C4-2B (cell line): Measurements from ENCODE around the gene GALM.
A peak's percentile ranks its signal among the peaks of the same experiment; 100 is the strongest.

Source experiments
- H3K27ac ChIP-seq: fragments of 450-650 bp; 2 replicates; pipeline ENCODE4 v1.5.1; 2017
- ZFX ChIP-seq: fragments of 450-650 bp; IDR thresholded peaks from 2 replicates; pipeline ENCODE4 v1.6.1; 2017
- TF ChIP-seq, protein P1 (sequence below): fragments of 450-650 bp; conservative IDR thresholded peaks from 2 replicates; pipeline ENCODE4 v1.5.1; 2017; ENCODE audit warnings: mild to moderate bottlenecking

The GALM gene

GRCh38 chr2:38775921-38776225 is 110.0 kb downstream of the GALM start:
- TF ChIP-seq ZFX: no peak
- TF ChIP-seq, protein P1, sequence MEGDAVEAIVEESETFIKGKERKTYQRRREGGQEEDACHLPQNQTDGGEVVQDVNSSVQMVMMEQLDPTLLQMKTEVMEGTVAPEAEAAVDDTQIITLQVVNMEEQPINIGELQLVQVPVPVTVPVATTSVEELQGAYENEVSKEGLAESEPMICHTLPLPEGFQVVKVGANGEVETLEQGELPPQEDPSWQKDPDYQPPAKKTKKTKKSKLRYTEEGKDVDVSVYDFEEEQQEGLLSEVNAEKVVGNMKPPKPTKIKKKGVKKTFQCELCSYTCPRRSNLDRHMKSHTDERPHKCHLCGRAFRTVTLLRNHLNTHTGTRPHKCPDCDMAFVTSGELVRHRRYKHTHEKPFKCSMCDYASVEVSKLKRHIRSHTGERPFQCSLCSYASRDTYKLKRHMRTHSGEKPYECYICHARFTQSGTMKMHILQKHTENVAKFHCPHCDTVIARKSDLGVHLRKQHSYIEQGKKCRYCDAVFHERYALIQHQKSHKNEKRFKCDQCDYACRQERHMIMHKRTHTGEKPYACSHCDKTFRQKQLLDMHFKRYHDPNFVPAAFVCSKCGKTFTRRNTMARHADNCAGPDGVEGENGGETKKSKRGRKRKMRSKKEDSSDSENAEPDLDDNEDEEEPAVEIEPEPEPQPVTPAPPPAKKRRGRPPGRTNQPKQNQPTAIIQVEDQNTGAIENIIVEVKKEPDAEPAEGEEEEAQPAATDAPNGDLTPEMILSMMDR: no peak

DNA sequence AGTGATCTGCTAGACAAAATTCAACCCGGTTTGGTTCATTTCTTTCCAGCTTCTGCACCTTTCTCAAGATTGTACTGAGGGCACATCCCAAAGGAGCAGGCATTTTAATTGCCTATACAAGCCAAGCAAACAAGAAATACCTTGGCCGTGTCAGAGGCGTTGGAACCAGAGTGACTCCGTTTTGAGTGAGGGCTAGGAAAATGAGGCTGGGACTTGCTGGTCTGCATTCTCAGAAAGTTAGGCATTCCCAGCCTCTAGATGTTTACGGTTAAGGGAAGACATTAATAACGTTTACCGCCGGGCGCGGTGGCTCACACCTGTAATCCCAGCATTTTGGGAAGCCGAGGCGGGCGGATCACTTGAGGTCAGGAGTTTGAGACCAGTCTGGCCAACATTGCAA is 110.6 kb downstream of the GALM start:
- no peak overlapping the region for H3K27ac ChIP-seq
- TF ChIP-seq ZFX: no peak
- TF ChIP-seq, protein P1: no peak

More at GRCh38 chr2:38775921-38776225, 110.0 kb downstream of the GALM start:
- H3K27ac ChIP-seq: no peak overlapping the region

- H3K27ac ChIP-seq: peak overlapping the region; percentile 79
Measured at GRCh38 chr2:38778687-38779082, 112.8 kb downstream of the GALM start.

DNA sequence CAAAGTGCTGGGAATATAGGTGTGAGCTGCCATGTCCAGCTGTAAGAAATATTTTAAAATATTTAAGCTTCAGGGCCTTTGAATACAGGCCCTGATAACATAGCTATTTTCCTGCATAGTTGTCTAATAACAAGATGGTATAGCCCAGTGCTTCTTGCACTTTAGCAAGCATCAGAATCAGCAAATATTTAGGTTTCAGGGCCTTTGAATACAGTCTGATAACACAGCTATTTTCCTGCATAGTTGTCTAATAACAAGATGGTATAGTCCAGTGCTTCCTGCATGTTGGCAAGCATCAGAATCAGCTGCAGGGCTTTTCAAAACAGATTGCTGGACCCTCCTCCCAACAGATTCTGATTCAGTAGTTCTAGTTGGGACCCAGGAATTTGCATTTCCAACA is 117.7 kb downstream of the GALM start:
- H3K27ac ChIP-seq: peak overlapping the region; percentile 13; the same call in 1 of the 2 replicates
- TF ChIP-seq, protein P1: no peak
- no peak for TF ChIP-seq ZFX

More at GRCh38 chr2:38778687-38779082, 112.8 kb downstream of the GALM start:
- TF ChIP-seq, protein P1: no peak
- no peak for TF ChIP-seq ZFX
